Effector memory CD4-positive, alpha-beta T cell (primary cell): ENCODE results near the gene FAF2.

Experiments used
- DNase-seq, 3 donors: peaks; one replicate each; pipeline ENCODE4 v3.0.0-alpha.2; 2020
- H3K27ac ChIP-seq: 2 replicates; pipeline ENCODE4 v1.7.0; 2013; ENCODE audit warnings: mild to moderate bottlenecking, low read length, moderate library complexity; ENCODE audit not compliant: insufficient read depth, poor library complexity, severe bottlenecking
- H3K27me3 ChIP-seq: replicated peaks from 2 replicates; pipeline ENCODE4 v1.7.0; 2013; ENCODE audit warnings: mild to moderate bottlenecking, low read length; ENCODE audit not compliant: insufficient read depth, control insufficient read depth, poor library complexity, severe bottlenecking
- H3K36me3 ChIP-seq: 2 replicates; pipeline ENCODE4 v1.7.0; 2013; ENCODE audit warnings: mild to moderate bottlenecking, low read length, moderate library complexity; ENCODE audit not compliant: control insufficient read depth, insufficient read depth
- H3K4me1 ChIP-seq: 2 replicates; pipeline ENCODE4 v1.7.0; 2013; ENCODE audit warnings: low read length, mild to moderate bottlenecking; ENCODE audit not compliant: control insufficient read depth, insufficient read depth, poor library complexity, severe bottlenecking
- H3K4me3 ChIP-seq: 2 replicates; pipeline ENCODE4 v1.7.0; 2013; ENCODE audit warnings: low read length, low read depth, mild to moderate bottlenecking; ENCODE audit not compliant: insufficient read depth, poor library complexity, severe bottlenecking
- H3K9me3 ChIP-seq: 2 replicates; pipeline ENCODE4 v1.7.0; 2013; ENCODE audit warnings: mild to moderate bottlenecking, low read length, moderate library complexity; ENCODE audit not compliant: control insufficient read depth

Gene FAF2

GRCh38 chr5:176533894-176534611 lies 85.9 kb downstream of the FAF2 start:
- H3K4me1 ChIP-seq: peaks cover 68% of the 10 kb centered on the region
- no peaks in the 10 kb centered on the region for H3K9me3 ChIP-seq
- H3K27me3 ChIP-seq: no peaks in the 10 kb centered on the region
- peak overlapping the region; percentile 95 for H3K4me3 ChIP-seq
- peaks cover 26% of the 10 kb centered on the region for H3K36me3 ChIP-seq
- peak overlapping the region; percentile 100 for H3K27ac ChIP-seq
- DNase-seq: peak in 2 of 3 donors; percentile 30 to 38

GRCh38 chr5:176534640-176535039 lies 86.5 kb downstream of the FAF2 start:
- H3K9me3 ChIP-seq: no peaks in the 10 kb centered on the region
- peaks cover 63% of the 10 kb centered on the region for H3K4me1 ChIP-seq
- DNase-seq: no peak

GRCh38 chr5:176535101-176535663 lies 87.0 kb downstream of the FAF2 start:
- peak; percentile 23 to 37 (median 31) for DNase-seq
- H3K9me3 ChIP-seq: no peaks in the 10 kb centered on the region
- H3K27ac ChIP-seq: peak overlapping the region; percentile 100
- peaks cover 66% of the 10 kb centered on the region for H3K4me1 ChIP-seq
- peak overlapping the region; percentile 95 for H3K4me3 ChIP-seq
- no peaks in the 10 kb centered on the region for H3K27me3 ChIP-seq
- H3K36me3 ChIP-seq: peaks cover 19% of the 10 kb centered on the region

More at GRCh38 chr5:176534640-176535039, 86.5 kb downstream of the FAF2 start:
- H3K27me3 ChIP-seq: no peaks in the 10 kb centered on the region
- H3K36me3 ChIP-seq: peaks cover 20% of the 10 kb centered on the region
- H3K4me3 ChIP-seq: peak overlapping the region; percentile 95
- peak overlapping the region; percentile 100 for H3K27ac ChIP-seq

GRCh38 chr5:176535664-176536131 lies 87.5 kb downstream of the FAF2 start:
- no peak for DNase-seq
- Histone ChIP-seq H3K27ac (peak overlapping the region; percentile 100), H3K36me3 (peaks cover 14% of the 10 kb centered on the region), H3K4me1 (peaks cover 67% of the 10 kb centered on the region), H3K9me3 (no peaks in the 10 kb centered on the region), H3K27me3 (no peaks in the 10 kb centered on the region), H3K4me3 (peak overlapping the region; percentile 95)

GRCh38 chr5:176536132-176536901 lies 88.1 kb downstream of the FAF2 start:
- Histone ChIP-seq H3K4me3 (peak overlapping the region; percentile 95), H3K4me1 (peaks cover 67% of the 10 kb centered on the region), H3K9me3 (no peaks in the 10 kb centered on the region), H3K27me3 (no peaks in the 10 kb centered on the region), H3K36me3 (peaks cover 10% of the 10 kb centered on the region), H3K27ac (peak overlapping the region; percentile 100)
- peak; percentile 77 to 80 (median 79) for DNase-seq

GRCh38 chr5:176536902-176537553 lies 88.8 kb downstream of the FAF2 start, which contains the start of gene RNF44:
TSS of gene RNF44 (minus strand) at chr5:176537402. CDS start at chr5:176532472, 4,930 bp downstream.
- Histone ChIP-seq H3K27ac (peak within 1 kb of the TSS; percentile 100), H3K4me3 (peak within 1 kb of the TSS; percentile 95), H3K36me3 (peaks cover 2% of the 10 kb centered on the region), H3K9me3 (no peaks in the 10 kb centered on the region), H3K27me3 (no peaks in the 10 kb centered on the region), H3K4me1 (peaks cover 67% of the 10 kb centered on the region)
- peak; percentile 95 to 97 (median 97) for DNase-seq

- Histone ChIP-seq H3K27ac (peak overlapping the region; percentile 100), H3K4me1 (peaks cover 66% of the 10 kb centered on the region), H3K4me3 (peak overlapping the region; percentile 95), H3K9me3 (no peaks in the 10 kb centered on the region), H3K27me3 (no peaks in the 10 kb centered on the region), H3K36me3 (no peaks in the 10 kb centered on the region)
- DNase-seq: peak; percentile 97 to 98 (median 98)
These were observed 89.5 kb downstream of the FAF2 start for GRCh38 chr5:176537554-176538229.

- no peaks in the 10 kb centered on the region for H3K9me3 ChIP-seq
- no peak for DNase-seq
- H3K4me1 ChIP-seq: peaks cover 61% of the 10 kb centered on the region
- peak overlapping the region; percentile 95 for H3K4me3 ChIP-seq
- H3K36me3 ChIP-seq: no peaks in the 10 kb centered on the region
- H3K27me3 ChIP-seq: no peaks in the 10 kb centered on the region
- peak overlapping the region; percentile 100 for H3K27ac ChIP-seq
These were observed 90.2 kb downstream of the FAF2 start for GRCh38 chr5:176538230-176538988.
